K562 (cell line): Measurements from ENCODE around the gene METTL25B. TPM values are rescaled to one million over a fixed set of nuclear protein-coding genes. Genes with fewer than 3 reads are reported as not detected.
A peak's percentile ranks its signal among the peaks of the same experiment; 100 is the strongest.

Experiments used
- ATAC-seq: fragments of 200-7000 bp; cut with Tn5 transposase; 3 replicates; pipeline ENCODE4 v1.9.1; 2020; ENCODE audit warnings: moderate library complexity
- BruUV-seq: library from RNA; stranded (reverse); fragments of 400-500 nt; replicated peaks from 2 replicates; lab custom pipeline; 2021; lab: Mats Ljungman, UMichigan
- CTCF ChIA-PET: fragments of 300-600 bp; formaldehyde crosslinking; extraction: SDS; loops from one replicate; lab custom pipeline; 2021; ENCODE audit warnings: low intra/inter-chr PET ratio; lab: Yijun Ruan, JAX
- POLR2A ChIA-PET: fragments of 300-600, 350-650 bp; sonication (Branson Sonifier 250); formaldehyde crosslinking; extraction: SDS; loops from one replicate; lab custom pipeline; 2021; ENCODE audit warnings: antibody characterized with exemption, inconsistent platforms; lab: Yijun Ruan, JAX
- DNase-seq, 4 experiments: peaks; one replicate each; pipeline versions ENCODE4 v3.0.0 to v3.0.0-alpha.2; 2011 to 2018; ENCODE audit warnings: low spot score in 3 of 4, mixed read lengths in 3 of 4; ENCODE audit errors: extremely low read depth in 1 of 4
- FAIRE-seq: peaks from 2 replicates; lab custom pipeline; 2011; peaks lifted over from hg19 to GRCh38; lab: Jason Lieb, UNC
- H2AFZ ChIP-seq: 2 replicates; pipeline ENCODE4 v1.6.0; 2011; ENCODE audit warnings: low read depth, low read length, control low read depth, inconsistent platforms
- H3K27ac ChIP-seq: fragments of 200-600 bp; 3 replicates; pipeline ENCODE4 v1.8.0; 2011; ENCODE audit warnings: low read depth, mild to moderate bottlenecking, control low read depth, inconsistent platforms, low read length, moderate library complexity, mixed read lengths; ENCODE audit errors: extremely low read depth
- H3K27me3 ChIP-seq, 2 experiments: fragments of 300-600 bp in 1 of 2; 2 replicates in 1 of 2; 3 replicates in 1 of 2; pipeline versions ENCODE4 v1.6.0 to v1.8.0; 2011; ENCODE audit warnings: inconsistent platforms in 2 of 2, low read length in 2 of 2, mild to moderate bottlenecking in 1 of 2, mixed read lengths in 1 of 2, moderate library complexity in 1 of 2; ENCODE audit not compliant: control insufficient read depth in 2 of 2, insufficient read depth in 2 of 2
- H3K36me3 ChIP-seq: fragments of 300-600 bp; 3 replicates; pipeline ENCODE4 v1.8.0; 2011; ENCODE audit warnings: mild to moderate bottlenecking, low read length, inconsistent platforms; ENCODE audit not compliant: control insufficient read depth, insufficient read depth
- H3K4me1 ChIP-seq, 2 experiments: fragments of 200-600 bp in 1 of 2; replicated peaks in 1 of 2; 2 replicates in 1 of 2; 3 replicates in 1 of 2; pipeline versions ENCODE4 v1.5.1 to v1.8.0; 2011; ENCODE audit warnings: inconsistent platforms in 2 of 2, low read length in 2 of 2, mild to moderate bottlenecking in 1 of 2, mixed read lengths in 1 of 2, moderate library complexity in 1 of 2; ENCODE audit not compliant: control insufficient read depth in 2 of 2, insufficient read depth in 2 of 2
- H3K4me2 ChIP-seq: 2 replicates; pipeline ENCODE4 v1.6.1; 2011; ENCODE audit warnings: low read length, control low read depth, inconsistent platforms, mixed read lengths; ENCODE audit not compliant: insufficient read depth
- H3K4me3 ChIP-seq: fragments of 200-600 bp; sonication (generic), shearing (Covaris generic); 2 replicates; pipeline ENCODE4 v1.5.1; 2016; ENCODE audit warnings: control low read depth, inconsistent platforms
- H3K79me2 ChIP-seq: fragments of 200-600 bp; 3 replicates; pipeline ENCODE4 v1.8.0; 2011; ENCODE audit warnings: low read length, inconsistent platforms; ENCODE audit not compliant: control insufficient read depth, insufficient read depth
- H3K9ac ChIP-seq, 2 experiments: 2 replicates each; pipeline versions ENCODE4 v1.6.0 to v1.6.1; 2011; ENCODE audit warnings: low read depth in 2 of 2, low read length in 2 of 2, control low read depth in 1 of 2, inconsistent platforms in 1 of 2, mild to moderate bottlenecking in 1 of 2, mixed read lengths in 1 of 2; ENCODE audit not compliant: insufficient read depth in 1 of 2
- H3K9me1 ChIP-seq: one replicate; pipeline ENCODE4 v1.6.0; 2011; ENCODE audit warnings: inconsistent platforms, mild to moderate bottlenecking, low read length, moderate library complexity; ENCODE audit not compliant: control insufficient read depth, insufficient read depth
- H3K9me3 ChIP-seq: replicated peaks from 2 replicates; pipeline ENCODE4 v1.5.1; 2011; ENCODE audit warnings: low read depth, low read length, inconsistent platforms; ENCODE audit not compliant: control insufficient read depth, insufficient read depth
- H4K20me1 ChIP-seq: replicated peaks from 2 replicates; pipeline ENCODE4 v1.6.1; 2011; ENCODE audit warnings: low read length, inconsistent platforms, mixed read lengths; ENCODE audit not compliant: control insufficient read depth, insufficient read depth
- HDGF ChIP-seq: fragments of 450-650 bp; IDR thresholded peaks from 2 replicates; pipeline ENCODE4 v1.6.1; 2016
- HMGN3 ChIP-seq: IDR thresholded peaks from 2 replicates; pipeline ENCODE4 v1.6.1; 2011; ENCODE audit warnings: borderline replicate concordance, low read depth, mild to moderate bottlenecking, mixed read lengths, low read length; ENCODE audit not compliant: insufficient read length; ENCODE audit errors: extremely low read depth
- NEUROD1 ChIP-seq: fragments of 150-350 bp; IDR thresholded peaks from 2 replicates; pipeline ENCODE4 v1.6.1; 2014; ENCODE audit warnings: borderline replicate concordance, low read length, low read depth; ENCODE audit not compliant: partially characterized antibody
- RBM14 ChIP-seq: fragments of 200-400 bp; formaldehyde crosslinking; IDR thresholded peaks from 2 replicates; pipeline ENCODE4 v1.6.1; 2018; ENCODE audit warnings: low read depth, mild to moderate bottlenecking, low read length, moderate library complexity, borderline replicate concordance; ENCODE audit not compliant: insufficient read depth
- SAFB ChIP-seq: fragments of 200-400 bp; formaldehyde crosslinking; IDR thresholded peaks from 2 replicates; pipeline ENCODE4 v1.6.1; 2017; ENCODE audit warnings: low read depth, low read length, borderline replicate concordance
- TEAD4 ChIP-seq, 2 experiments: sonication (generic) in 1 of 2; formaldehyde crosslinking in 1 of 2; IDR thresholded peaks; 2 replicates each; pipeline versions ENCODE4 v1.6.1 to v1.8.0; 2012 to 2022; ENCODE audit warnings: borderline replicate concordance in 1 of 2, inconsistent platforms in 1 of 2, low read length in 1 of 2, mild to moderate bottlenecking in 1 of 2, missing genetic modification reagents in 1 of 2
- XRCC3 ChIP-seq: fragments of 450-650 bp; IDR thresholded peaks from 2 replicates; pipeline ENCODE4 v1.6.1; 2017; ENCODE audit warnings: mild to moderate bottlenecking, moderate library complexity
- ZNF551 ChIP-seq: fragments of 250-450 bp; sonication (Bioruptor Pico); IDR thresholded peaks from 2 replicates; pipeline ENCODE4 v1.5.0; 2021; ENCODE audit warnings: mild to moderate bottlenecking, moderate library complexity
- ZNF696 ChIP-seq: fragments of 250-450 bp; sonication (Bioruptor Pico); conservative IDR thresholded peaks from 2 replicates; pipeline ENCODE4 v1.4.0; 2020; ENCODE audit warnings: mild to moderate bottlenecking, moderate library complexity
- WGBS: fragments of 100-300 bp; shearing (Covaris generic); methylation state at CpG from one replicate; pipeline ENCODE4 v1.1.6; 2016; ENCODE audit warnings: low coverage, mixed read lengths; ENCODE audit not compliant: insufficient coverage; ENCODE audit errors: missing lambda C conversion rate; 5-methylcytosine and 5-hydroxymethylcytosine counted together
- in situ Hi-C: fragments of 300-500 bp; cut with MboI; formaldehyde crosslinking; loops from 4 replicates; pipeline ENCODE4 v1.15.0; 2018; ENCODE audit warnings: inconsistent platforms, mixed read lengths
- intact Hi-C: fragments of 100-400 bp; cut with micrococcal nuclease; formaldehyde crosslinking; loops from 2 replicates; pipeline ENCODE4 v1.14.2; 2022
- polyA plus RNA-seq, 8 experiments: library from polyadenylated mRNA; depleted of rRNA in 4 of 8; stranded (reverse) in 5 of 8; unstranded in 3 of 8; fragments of >200 nt; fragmentation: Nextera tagmentation in 2 of 8; fragmentation: Illumina TruSeq in 1 of 8; extraction: Ambion mirVana in 2 of 8; extraction: Trizol in 1 of 8; gene quantifications; 2 replicates each; pipeline versions ENCODE4 v1.2.1 to v1.2.3, GENCODE V29; 2011 to 2014; ENCODE audit warnings: inconsistent platforms in 1 of 8, missing spikeins in 1 of 8
- total RNA-seq, 7 experiments: library from RNA; depleted of rRNA in 6 of 7; stranded (reverse); fragments of >200 nt in 6 of 7; fragmentation: Illumina TruSeq in 2 of 7; extraction: Trizol in 2 of 7; gene quantifications; 2 replicates each; pipeline versions ENCODE4 v1.2.1 to v1.2.3, GENCODE V29; 2011 to 2021; ENCODE audit warnings: low replicate concordance in 1 of 7
- TF ChIP-seq, protein P1 (sequence below): fragments of 450-650 bp; IDR thresholded peaks from 2 replicates; pipeline ENCODE4 v1.6.1; 2016; ENCODE audit warnings: borderline replicate concordance
- TF ChIP-seq, protein P2 (sequence below): fragments of 450-650 bp; IDR thresholded peaks from 2 replicates; pipeline ENCODE4 v1.6.1; 2017; ENCODE audit warnings: mild to moderate bottlenecking, moderate library complexity
- TF ChIP-seq, protein P3 (sequence below): sonication (generic); formaldehyde crosslinking; IDR thresholded peaks from 2 replicates; pipeline ENCODE4 v1.8.1; 2023; ENCODE audit warnings: mild to moderate bottlenecking, missing genetic modification reagents
- TF ChIP-seq, protein P4 (sequence below): IDR thresholded peaks from 2 replicates; pipeline ENCODE4 v1.6.1; 2012; ENCODE audit warnings: low read depth, low read length, improper control_type of control experiment, borderline replicate concordance

The METTL25B gene
- total and polyA plus RNA-seq, 9 of the 15 experiments (the other 6 are each of a cell fraction or from before 2014, with no cell fraction given) = 7.7 to 48.3 (median 33.1) TPM

DNA sequence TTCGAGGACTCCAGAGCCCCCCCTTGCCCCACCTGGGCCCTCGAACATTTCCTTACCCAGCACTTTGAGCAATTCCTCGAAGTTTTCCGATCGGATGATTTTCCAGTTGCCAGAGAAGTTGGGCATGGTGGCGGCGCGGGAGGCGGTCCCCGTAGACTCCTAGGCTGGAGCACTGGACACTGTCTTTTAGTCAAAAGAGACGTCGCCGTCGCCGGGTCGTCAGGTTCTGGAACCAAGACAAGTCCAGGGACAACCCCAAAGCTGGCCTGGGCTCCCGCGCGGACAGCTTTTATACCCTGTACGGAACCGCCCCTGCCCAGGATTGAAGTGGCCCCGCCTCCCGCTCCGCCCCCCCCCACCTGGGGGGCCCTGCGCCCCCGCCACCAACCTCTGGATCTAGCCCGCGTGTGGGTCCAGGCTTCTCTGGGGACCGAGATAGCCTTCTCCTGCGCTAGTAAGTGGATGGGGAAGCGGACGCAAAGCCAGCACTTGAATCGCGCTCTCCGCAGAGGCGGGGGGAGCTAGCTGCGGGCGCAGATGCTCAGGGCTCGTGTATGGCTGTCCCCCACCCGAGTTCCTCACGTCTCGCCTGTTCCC is 22.9 kb upstream of the METTL25B start, which contains the start of gene CRABP2:
TSS of gene CRABP2 (minus strand) at position 263 of the 597 bp plus-strand sequence. CDS start at position 126, 137 bp downstream.
- Histone ChIP-seq H2AFZ (peak within 1 kb of the TSS; percentile 99), H3K4me2 (peak within 1 kb of the TSS; percentile 87), H3K9me3 (no peaks in the 10 kb centered on the region), H4K20me1 (no peaks in the 10 kb centered on the region), H3K4me3 (peak within 1 kb of the TSS; percentile 47), H3K9me1 (no peaks in the 10 kb centered on the region), H3K36me3 (no peaks in the 10 kb centered on the region), H3K79me2 (no peaks in the 10 kb centered on the region), H3K27me3 (no peaks in the 10 kb centered on the region), H3K9ac (peak within 1 kb of the TSS; percentile 64 to 87), H3K27ac (peak within 1 kb of the TSS; percentile 44; the same call in 2 of the 3 replicates), H3K4me1 (peaks cover 15 to 36% of the 10 kb centered on the region in 2 experiments; a peak in 4 of 5 replicates)
- BruUV-seq = no TSS peak
- FAIRE-seq = no peak
- ATAC-seq = peak; percentile 73
- in situ Hi-C loops (no loop called here), intact Hi-C loops (no loop called here)
- ChIA-PET POLR2A (interaction anchor here (0.6 to 2.3 kb wide), 5 partner anchors 11 to 1570 kb away, joined by 3 to 21 read pairs (median 4); no protein-coding TSS in a partner anchor), CTCF (interaction anchor here (0.5 to 4.4 kb wide), 7 partner anchors 12 to 79 kb away, joined by 3 to 64 read pairs (median 4); no protein-coding TSS in a partner anchor)
- 33% methylated on average over 36 of the region's 42 CpGs for WGBS
- peak in 3 of 4 experiments; percentile 56 to 63 (median 62) for DNase-seq
- no peak for TF ChIP-seq RBM14
- TF ChIP-seq ZNF696 = no peak
- TF ChIP-seq SAFB = 0 out of 2 replicates have a peak, but pooled peaks have one; percentile 58
- no peak for TF ChIP-seq XRCC3
- TF ChIP-seq HDGF = no peak
- TF ChIP-seq, protein P1, sequence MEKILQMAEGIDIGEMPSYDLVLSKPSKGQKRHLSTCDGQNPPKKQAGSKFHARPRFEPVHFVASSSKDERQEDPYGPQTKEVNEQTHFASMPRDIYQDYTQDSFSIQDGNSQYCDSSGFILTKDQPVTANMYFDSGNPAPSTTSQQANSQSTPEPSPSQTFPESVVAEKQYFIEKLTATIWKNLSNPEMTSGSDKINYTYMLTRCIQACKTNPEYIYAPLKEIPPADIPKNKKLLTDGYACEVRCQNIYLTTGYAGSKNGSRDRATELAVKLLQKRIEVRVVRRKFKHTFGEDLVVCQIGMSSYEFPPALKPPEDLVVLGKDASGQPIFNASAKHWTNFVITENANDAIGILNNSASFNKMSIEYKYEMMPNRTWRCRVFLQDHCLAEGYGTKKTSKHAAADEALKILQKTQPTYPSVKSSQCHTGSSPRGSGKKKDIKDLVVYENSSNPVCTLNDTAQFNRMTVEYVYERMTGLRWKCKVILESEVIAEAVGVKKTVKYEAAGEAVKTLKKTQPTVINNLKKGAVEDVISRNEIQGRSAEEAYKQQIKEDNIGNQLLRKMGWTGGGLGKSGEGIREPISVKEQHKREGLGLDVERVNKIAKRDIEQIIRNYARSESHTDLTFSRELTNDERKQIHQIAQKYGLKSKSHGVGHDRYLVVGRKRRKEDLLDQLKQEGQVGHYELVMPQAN = no peak
- no peak for TF ChIP-seq ZNF551 (CRISPR knock-in tag)
- TF ChIP-seq TEAD4 (IDR thresholded peaks at IDR 0.05; ENCODE audit: low read length) = no peak
- no peak for TF ChIP-seq TEAD4 (CRISPR knock-in tag; IDR thresholded peaks at IDR 0.05; ENCODE audit: borderline replicate concordance)
- TF ChIP-seq, protein P2, sequence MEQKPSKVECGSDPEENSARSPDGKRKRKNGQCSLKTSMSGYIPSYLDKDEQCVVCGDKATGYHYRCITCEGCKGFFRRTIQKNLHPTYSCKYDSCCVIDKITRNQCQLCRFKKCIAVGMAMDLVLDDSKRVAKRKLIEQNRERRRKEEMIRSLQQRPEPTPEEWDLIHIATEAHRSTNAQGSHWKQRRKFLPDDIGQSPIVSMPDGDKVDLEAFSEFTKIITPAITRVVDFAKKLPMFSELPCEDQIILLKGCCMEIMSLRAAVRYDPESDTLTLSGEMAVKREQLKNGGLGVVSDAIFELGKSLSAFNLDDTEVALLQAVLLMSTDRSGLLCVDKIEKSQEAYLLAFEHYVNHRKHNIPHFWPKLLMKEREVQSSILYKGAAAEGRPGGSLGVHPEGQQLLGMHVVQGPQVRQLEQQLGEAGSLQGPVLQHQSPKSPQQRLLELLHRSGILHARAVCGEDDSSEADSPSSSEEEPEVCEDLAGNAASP = no peak
- peak; percentile 32 for TF ChIP-seq HMGN3
- TF ChIP-seq, protein P3, sequence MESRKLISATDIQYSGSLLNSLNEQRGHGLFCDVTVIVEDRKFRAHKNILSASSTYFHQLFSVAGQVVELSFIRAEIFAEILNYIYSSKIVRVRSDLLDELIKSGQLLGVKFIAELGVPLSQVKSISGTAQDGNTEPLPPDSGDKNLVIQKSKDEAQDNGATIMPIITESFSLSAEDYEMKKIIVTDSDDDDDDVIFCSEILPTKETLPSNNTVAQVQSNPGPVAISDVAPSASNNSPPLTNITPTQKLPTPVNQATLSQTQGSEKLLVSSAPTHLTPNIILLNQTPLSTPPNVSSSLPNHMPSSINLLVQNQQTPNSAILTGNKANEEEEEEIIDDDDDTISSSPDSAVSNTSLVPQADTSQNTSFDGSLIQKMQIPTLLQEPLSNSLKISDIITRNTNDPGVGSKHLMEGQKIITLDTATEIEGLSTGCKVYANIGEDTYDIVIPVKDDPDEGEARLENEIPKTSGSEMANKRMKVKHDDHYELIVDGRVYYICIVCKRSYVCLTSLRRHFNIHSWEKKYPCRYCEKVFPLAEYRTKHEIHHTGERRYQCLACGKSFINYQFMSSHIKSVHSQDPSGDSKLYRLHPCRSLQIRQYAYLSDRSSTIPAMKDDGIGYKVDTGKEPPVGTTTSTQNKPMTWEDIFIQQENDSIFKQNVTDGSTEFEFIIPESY (CRISPR knock-in tag) = no peak
- TF ChIP-seq, protein P4, sequence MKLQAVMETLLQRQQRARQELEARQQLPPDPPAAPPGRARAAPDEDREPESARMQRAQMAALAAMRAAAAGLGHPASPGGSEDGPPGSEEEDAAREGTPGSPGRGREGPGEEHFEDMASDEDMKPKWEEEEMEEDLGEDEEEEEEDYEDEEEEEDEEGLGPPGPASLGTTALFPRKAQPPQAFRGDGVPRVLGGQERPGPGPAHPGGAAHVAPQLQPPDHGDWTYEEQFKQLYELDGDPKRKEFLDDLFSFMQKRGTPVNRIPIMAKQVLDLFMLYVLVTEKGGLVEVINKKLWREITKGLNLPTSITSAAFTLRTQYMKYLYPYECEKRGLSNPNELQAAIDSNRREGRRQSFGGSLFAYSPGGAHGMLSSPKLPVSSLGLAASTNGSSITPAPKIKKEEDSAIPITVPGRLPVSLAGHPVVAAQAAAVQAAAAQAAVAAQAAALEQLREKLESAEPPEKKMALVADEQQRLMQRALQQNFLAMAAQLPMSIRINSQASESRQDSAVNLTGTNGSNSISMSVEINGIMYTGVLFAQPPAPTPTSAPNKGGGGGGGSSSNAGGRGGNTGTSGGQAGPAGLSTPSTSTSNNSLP = no peak
- no peak for TF ChIP-seq NEUROD1
